Activated CD8-positive, alpha-beta memory T cell treated with anti-CD3 and anti-CD28 coated beads, Interleukin-2, amount 50 U/mL, for 48 hours (primary cell): ENCODE results near the gene G6PC3.

ENCODE experiments used
- DNase-seq: peaks from one replicate; pipeline ENCODE4 v3.0.0-alpha.2; 2020

The G6PC3 gene

DNA sequence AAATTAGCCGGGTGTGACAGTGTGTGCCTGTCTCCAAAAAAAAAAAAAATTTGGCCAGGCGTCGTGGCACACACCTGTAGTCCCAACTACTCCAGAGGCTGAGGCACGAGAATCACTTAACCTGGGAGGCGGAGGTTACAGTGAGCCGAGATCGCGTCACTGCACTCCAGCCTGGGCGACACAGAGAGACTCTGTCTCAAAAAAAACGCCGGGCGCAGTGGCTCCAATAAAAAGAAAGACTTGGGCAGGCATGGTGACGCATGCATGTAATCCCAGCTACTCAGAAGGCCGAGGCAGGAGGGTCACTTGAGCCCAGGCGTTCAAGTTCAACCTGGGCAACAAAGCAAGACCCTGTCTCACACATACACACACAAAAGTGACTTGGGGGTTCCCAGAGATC lies 7.7 kb upstream of the G6PC3 start:
- DNase-seq, result no peak

DNA sequence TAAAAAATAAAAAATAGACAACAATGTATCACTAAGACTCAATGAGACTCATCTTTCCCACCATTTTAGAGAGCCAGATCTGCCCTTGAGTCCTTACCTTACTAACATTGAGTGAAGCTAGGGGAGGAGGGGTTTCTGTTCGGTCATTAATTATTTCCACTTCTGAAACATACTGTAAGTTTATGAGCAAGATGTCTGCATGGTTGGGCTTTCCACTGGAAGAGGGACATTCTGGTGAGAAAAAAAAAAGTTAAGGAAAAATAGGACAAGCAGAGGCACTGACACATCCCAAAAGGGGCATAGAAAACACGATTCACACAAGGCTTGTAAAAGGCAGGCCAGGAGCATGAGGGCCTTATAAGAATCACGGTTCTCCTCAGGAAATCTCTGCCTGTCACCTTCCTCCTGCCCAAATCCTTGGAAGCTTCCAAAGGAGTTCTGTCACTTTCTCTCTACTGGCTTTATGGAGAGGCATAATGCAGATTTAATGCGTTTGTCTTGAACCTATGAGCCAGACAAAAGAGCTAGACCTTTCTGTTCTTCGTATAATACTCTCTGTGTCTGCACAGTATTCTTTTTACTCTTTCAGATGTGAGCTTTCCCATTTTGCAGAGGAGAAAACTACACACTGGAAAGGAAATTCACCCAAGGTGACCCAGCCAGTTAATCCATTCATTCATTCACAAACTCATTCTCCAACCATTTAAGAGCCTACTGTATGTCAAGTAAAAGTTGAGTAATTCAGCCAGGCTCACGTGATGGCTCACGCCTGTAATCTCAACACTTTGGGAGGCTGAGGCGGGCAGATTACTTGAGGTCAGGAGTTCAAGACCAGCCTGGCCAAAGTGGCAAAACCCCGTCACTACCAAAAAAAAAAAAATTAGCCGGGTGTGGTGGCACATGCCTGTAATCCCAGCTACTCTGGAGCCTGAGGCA lies 6.6 kb upstream of the G6PC3 start:
- no peak for DNase-seq

DNA sequence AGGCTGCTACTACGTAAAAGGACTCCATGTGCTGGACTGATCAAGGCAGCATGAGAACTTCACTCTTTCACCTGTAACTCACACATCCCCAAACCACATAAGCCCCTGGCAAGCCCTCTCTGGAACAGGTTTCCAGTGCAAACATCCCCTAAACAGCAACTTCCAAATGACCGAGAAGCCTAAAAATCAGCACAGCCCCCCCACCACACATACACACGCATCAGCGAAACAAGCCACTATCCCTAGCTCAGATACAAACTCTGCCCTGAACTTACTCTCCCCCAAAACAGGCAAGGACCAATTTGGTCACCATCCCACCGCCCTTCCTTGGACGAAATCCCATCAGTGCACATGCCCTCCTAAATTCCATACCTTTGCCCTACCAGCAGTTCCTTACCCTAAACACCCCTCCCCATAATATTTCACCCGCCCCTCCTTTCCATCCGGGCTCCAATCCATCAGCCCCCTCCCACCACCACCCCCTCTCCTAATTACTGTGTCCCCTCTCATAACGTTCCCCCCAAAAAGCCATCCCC lies 4.8 kb upstream of the G6PC3 start:
- peak; percentile 63 for DNase-seq

DNA sequence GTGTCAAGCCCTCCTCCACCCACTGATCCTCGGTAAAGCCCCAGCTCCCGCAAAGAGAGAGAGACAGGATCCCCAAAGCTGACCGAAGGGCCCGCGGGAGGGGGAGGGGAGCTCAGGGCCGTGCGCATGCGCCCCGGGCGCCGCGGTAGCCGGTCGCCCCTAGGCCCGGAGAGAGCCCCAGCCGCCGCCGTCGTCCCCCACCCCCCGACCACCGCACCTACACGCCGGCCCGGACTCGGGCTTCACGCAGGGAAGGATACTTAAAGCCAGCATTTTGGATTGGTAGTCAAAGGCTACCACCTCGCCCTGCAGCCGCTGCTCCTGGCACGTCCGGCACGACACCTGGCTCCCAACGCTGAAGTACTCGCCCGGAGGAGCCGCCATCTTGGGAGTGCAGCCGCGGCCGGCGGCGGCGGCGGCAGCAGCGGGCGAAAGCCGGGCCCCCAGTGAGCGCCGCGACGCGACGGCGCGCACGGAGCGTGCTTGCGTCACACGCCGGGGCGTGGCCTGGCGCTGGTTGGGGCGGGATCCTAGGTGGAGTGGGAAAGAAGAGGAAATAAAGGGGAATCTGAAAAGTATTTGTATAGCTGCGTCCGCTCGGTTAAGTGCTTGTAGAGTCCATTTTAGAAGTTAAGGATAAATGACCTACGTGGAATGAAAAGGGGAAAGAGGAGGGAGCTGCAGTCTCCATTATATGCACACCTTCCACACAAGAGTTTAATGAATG lies 4.2 kb upstream of the G6PC3 start, which contains the start of gene LSM12:
TSS of gene LSM12 (minus strand) at position 468 of the 727 bp plus-strand sequence. CDS start at position 384, 84 bp downstream.
- peak; percentile 98 for DNase-seq

DNA sequence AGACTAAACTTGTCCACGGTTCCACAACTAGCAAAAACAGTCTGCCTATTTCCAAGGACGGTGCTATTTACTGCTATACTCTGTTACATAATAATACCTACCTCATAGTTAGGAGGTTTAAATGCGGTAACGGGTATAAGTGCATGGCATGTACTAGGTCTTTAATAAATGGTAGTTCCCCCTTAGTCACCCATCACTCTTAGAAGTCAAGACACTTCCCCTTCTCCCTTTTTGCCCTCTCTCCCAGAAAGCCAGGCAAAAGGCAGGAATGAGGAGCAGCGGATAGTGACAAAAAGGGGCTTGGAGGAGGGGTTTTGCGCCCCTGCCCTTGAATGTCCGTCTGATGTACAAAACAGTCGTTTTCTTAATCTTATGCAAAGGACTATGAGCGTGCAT lies 3.0 kb upstream of the G6PC3 start:
- DNase-seq, result no peak

GRCh38 chr17:44069974-44070454 lies 521 bp upstream of the G6PC3 start:
- no peak for DNase-seq

DNA sequence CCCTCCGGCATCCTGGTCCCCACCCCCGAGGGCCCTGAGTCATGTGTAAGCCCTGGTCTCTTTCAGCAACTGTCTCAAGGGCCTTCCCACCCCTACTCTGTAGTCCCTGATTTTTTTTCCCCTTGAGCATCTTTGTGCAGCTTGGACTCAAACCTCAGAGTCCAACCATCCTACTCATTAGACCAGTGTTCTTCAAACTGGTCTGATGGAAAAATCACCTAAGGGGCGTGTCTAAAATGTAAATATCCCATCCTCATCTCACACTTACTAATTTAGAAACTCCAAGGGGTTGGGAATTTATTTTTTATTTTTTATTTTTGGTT lies 624 bp downstream of the G6PC3 start:
- DNase-seq, result no peak

GRCh38 chr17:44071772-44072171 lies 1.2 kb downstream of the G6PC3 start:
- no peak for DNase-seq

DNA sequence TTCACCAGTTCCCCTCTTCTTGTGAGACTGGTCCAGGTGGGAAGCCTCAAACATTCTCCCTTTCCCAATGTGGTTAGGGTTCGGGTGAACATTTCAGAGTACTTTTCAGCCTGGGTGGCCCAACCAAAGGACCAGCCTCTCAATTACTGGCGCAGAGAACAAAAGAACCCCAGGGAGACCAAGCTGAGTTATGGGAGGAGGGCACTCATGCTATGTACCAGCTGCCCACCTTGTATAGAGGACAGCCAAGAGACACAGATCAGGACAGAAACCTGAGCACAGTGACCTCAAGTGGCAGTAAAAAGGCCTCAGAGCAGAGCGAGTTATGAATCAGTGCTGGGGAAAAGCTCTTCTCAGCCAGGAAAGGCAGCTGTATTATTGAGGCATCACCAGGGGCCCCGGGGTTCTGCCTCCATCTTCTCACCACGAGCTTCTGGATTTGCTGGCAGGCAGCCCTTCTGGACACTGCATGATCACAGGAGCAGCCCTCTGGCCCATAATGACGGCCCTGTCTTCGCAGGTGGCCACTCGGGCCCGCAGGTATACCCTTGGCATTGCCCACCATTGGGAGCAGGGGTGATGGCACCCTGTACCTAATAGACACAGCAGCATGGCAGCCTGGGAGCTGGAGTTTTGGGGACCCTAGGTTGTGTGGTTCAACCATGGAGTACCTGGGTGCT lies 3.8 kb downstream of the G6PC3 start:
- DNase-seq, result no peak

DNA sequence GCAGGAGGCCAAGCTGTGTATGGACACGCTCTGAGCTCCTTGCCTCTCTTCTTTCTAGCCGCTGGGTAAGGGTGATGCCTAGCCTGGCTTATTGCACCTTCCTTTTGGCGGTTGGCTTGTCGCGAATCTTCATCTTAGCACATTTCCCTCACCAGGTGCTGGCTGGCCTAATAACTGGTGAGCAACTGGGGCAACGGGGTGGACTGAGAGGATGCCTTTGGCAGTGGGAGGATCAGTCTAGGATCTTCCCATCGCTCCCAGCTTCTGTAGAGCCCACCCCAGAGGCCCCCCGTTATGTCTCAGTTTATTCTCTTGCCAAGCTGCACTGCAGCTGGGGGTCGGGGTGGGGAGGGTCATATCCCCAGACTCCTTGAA lies 4.4 kb downstream of the G6PC3 start:
- no peak for DNase-seq

DNA sequence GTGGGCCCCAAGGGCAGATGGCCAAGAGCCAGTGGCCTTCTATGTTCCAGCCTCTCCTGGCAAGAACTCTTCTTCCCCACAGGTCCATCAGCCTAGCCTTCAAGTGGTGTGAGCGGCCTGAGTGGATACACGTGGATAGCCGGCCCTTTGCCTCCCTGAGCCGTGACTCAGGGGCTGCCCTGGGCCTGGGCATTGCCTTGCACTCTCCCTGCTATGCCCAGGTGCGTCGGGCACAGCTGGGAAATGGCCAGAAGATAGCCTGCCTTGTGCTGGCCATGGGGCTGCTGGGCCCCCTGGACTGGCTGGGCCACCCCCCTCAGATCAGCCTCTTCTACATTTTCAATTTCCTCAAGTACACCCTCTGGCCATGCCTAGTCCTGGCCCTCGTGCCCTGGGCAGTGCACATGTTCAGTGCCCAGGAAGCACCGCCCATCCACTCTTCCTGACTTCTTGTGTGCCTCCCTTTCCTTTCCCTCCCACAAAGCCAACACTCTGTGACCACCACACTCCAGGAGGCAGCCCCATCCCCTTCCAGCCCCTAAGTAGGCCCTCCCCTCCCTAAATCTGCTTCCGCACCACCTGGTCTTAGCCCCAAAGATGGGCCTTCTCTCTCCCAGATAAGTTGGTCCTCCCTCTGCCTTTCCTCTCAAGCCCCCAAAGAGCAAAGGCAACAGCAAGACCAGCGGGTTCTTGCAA lies 5.2 kb downstream of the G6PC3 start:
- DNase-seq, result no peak

GRCh38 chr17:44076716-44077594 lies 6.4 kb downstream of the G6PC3 start:
- no peak for DNase-seq

DNA sequence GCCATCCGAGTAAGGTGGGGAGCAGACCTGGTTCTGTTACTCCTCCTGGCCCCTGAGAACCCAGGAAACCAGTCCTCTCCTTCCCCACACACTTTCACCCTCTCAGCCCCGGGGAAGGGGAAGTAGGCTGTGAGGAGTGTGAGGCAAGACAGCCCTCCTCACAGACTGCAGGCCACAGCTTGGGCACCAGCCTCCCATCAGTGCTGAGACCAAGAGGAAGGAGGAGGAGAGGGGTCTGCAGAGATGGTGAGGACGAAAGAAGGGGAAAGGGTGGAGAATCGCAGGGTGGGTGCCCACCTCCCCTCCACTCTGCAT lies 7.0 kb downstream of the G6PC3 start:
- DNase-seq, result no peak

DNA sequence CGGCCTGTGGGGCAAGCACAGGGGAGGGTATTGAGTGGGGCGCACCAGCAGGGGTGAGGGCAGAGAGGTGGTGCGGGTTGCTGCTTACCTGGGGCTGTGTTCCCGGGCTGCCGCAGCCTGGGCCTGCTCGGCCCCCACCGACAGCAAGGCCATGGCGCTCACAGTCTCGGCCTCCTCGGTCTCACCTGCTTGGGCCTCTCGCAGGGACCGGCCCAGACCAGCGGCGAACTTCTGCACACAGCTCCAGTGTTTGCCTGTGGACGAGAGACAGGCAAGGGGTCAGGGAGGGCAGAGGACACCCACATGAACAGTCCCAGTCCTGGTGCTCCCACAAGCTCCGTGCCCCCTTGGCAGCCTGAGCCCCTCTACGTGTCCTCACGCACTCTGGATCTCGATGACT lies 7.9 kb downstream of the G6PC3 start:
- no peak for DNase-seq

GRCh38 chr17:44079877-44080821 lies 9.6 kb downstream of the G6PC3 start:
- DNase-seq, result no peak

GRCh38 chr17:44081681-44082080 lies 11.1 kb downstream of the G6PC3 start:
- no peak for DNase-seq

DNA sequence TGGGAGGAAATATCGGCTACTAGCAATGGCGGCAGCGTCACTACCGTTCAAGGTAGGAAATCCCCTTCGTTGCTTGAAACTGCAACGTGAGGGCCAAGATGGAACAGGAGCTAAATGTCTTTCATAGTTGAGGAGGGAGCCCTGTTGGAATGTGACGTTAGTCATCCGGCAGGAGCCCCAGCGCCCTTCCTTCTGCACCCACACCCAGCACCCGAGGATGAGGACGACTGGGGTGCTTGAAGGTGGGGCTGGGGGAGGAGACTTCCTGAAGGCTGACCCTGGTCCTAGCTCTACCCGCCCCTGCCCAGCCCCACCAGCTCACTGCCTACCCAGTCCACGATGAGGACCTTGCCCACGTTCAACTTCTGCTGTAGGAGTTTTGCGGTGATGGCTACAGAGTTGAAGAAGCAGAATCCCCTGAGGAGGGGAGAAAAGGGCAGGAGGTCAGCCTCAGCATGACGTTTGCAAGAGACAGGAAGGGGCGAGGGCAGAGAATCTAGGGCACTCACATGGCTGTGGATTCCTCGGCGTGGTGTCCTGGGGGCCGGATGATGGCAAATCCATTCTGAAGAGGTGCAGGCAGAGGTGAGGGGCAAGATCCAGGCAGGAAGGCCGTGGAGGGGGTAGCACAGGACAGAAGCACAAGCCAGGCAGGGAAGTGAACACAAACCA lies 11.9 kb downstream of the G6PC3 start:
- DNase-seq, result no peak

DNA sequence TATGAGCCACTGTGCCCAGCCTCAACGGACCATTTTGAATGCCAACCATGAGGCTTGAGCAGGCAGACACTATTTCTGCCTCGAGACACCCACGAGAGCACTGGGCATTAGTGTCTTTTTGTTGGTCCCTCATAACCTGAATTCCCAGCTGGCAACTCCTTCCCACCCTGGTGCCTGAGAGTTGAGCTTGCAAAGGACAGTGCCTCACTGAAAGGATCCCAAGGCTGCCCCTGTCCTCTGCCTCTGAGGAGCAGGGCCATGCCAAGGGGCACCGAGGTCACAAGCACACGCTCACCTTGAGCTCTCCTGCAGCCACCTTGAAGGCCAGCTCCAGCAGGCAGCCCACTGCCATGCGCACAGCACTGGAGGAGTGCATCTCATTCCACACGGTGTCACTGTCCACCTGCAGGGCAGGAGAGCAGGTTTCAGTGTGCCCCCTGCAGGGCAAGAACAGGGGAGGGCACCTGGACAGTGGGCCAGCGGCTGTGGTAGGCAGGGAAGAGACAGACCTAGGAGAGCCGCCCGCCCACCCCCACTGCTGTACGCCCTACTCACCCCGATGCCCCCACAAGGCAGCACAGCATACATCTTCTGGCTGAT lies 12.8 kb downstream of the G6PC3 start:
- DNase-seq, result no peak

GRCh38 chr17:44084131-44084538 lies 13.6 kb downstream of the G6PC3 start:
- DNase-seq, result peak; percentile 77

GRCh38 chr17:44084921-44085320 lies 14.4 kb downstream of the G6PC3 start:
- no peak for DNase-seq
